Measurements from ENCODE around the gene RPL18.

The RPL18 gene

DNA sequence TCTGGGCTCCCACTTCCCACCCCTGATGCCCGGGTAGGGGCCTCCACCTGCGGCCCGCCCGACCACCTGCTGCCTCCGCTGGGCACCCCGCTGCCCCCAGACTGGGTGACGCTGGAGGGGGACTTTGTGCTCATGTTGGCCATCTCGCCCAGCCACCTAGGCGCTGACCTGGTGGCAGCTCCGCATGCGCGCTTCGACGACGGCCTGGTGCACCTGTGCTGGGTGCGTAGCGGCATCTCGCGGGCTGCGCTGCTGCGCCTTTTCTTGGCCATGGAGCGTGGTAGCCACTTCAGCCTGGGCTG lies 10.3 kb upstream of the RPL18 start:
- DNase-seq: no peak

DNA sequence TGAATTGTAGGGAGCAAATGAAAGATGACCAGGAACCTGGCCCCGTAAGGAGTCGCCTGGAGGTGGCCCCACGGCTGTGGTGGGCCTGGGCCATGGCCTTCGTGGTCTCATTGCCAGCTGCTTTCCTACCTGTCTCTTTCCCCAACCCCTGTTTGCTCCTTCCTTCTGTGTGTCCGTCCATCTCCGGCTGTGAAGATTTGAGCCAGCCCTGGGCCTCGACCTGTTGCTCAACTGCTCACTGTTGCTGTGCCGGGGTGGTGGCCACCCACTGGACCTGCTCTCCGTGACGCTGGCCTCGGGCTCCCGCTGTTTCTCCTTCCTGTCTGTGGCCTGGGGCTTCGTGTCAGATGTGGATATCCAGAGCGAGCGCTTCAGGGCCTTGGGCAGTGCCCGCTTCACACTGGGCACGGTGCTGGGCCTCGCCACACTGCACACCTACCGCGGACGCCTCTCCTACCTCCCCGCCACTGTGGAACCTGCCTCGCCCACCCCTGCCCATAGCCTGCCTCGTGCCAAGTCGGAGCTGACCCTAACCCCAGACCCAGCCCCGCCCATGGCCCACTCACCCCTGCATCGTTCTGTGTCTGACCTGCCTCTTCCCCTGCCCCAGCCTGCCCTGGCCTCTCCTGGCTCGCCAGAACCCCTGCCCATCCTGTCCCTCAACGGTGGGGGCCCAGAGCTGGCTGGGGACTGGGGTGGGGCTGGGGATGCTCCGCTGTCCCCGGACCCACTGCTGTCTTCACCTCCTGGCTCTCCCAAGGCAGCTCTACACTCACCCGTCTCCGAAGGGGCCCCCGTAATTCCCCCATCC lies 9.7 kb upstream of the RPL18 start:
- DNase-seq: no peak

DNA sequence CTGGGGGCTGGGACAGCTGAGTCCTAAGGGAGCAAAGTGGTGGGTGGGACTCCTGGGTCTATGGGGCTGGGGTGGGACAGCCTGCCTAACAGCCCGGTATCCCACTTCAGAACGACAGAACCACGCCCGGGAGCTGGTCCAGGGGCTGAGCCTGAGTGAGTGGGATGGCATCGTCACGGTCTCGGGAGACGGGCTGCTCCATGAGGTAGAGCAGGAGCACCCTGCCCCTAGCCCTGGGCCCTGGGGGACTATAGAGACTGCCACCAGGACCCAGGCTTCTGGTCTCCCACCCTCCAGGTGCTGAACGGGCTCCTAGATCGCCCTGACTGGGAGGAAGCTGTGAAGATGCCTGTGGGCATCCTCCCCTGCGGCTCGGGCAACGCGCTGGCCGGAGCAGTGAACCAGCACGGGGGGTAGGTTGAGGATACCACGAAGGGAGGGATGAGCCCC lies 8.9 kb upstream of the RPL18 start:
- DNase-seq: no peak

DNA sequence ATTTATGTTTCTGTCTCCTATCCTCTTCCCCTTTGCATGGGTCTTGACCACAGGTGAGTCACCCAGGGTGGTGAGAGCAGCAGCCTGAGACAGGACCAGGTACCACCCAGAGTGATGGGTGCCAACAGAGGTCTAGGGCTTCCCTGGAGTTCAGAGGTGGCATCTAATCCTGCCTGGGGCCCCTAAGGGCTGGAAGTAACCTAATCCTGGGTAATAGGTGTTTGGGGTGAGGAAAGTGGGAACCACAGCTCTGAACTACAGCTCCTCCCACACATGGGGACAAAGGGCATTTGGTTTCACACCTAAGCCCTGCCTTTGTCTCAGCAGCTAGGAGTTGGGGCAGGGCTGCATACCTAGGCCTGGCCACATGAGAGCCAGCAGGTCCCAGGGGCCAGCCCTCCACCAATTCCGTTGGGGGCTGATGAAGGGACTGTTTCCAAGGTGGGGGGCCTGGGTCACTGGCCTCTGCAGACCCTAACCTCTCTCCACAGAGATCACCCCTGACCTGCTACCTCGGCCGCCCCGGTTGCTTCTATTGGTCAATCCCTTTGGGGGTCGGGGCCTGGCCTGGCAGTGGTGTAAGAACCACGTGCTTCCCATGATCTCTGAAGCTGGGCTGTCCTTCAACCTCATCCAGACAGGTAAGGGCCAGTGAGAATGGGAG lies 8.4 kb upstream of the RPL18 start:
- DNase-seq: no peak

DNA sequence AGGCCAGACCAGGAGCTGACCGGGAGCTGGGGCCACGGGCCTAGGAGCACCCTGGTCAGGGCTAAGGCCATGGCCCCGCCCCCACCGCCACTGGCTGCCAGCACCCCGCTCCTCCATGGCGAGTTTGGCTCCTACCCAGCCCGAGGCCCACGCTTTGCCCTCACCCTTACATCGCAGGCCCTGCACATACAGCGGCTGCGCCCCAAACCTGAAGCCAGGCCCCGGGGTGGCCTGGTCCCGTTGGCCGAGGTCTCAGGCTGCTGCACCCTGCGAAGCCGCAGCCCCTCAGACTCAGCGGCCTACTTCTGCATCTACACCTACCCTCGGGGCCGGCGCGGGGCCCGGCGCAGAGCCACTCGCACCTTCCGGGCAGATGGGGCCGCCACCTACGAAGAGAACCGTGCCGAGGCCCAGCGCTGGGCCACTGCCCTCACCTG lies 6.9 kb upstream of the RPL18 start:
- no peak for DNase-seq

DNA sequence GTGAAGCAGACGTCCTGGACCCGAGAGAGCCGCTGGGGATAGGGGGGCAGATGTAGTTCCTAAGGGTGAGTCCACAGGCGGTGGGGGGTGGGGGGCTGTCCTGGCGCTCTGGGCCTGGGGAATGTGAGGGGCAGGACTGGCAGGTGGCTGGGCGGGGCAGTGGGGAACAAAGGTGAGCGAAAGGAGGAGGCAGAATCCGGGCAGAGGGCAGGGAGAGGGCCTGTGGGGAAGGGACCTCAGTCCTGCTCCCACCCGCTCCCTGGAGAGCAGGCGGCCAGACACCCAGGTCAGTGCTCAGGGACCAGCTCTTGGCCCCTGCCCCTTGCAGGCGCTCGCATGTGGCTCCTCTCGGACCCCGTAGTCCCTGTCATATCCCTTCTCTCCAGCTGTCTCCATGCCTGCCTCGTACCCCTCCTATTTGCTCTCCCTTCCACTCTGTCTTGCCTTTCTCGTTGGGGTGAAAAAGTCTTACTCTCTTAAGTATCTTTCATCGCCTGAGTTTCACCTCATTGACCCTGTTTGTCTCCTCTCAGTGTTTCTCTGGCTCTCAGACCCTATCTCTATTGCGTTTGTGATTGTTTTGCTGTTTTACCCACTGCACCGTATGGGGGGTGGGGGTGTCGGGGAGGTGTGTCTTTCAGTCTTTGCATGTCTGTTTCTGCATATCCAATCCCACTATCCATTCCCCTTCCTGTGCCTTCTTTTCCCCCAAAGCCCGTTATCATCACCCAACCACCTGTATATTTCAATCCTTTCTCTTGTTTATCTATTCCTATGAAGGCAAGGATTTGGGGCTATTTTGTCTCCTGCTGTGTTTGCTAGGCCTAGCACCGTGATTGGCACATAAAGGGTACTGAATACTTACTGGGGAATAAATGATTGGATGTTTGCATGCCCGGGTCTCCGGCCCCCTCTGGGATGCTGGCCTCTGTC lies 6.1 kb upstream of the RPL18 start:
- DNase-seq: no peak

DNA sequence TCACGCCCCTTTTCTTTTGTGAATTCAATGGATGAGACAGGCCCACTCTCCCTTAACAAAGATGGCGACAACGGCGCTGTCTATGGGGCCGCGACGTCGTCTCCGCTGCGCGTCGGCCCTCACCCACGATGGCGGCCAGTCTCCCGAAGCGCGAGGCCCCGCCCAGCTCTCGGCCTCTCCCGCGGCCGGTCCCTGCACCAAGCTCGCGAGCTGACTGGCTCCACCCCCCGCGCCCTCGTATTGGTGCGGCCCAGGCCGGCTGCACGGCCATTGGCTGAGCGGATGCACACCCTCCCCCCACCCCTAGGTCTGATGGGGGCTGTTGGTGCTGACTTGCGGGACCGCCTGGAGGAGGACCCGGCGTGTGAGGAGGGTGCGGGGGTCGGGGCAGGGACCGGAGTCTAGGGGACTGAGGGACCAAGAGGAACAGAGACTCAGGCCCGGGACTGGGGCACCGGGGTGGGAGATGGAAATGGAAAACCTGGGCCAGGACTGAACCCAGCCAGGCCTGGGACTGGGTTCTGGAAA lies 5.2 kb upstream of the RPL18 start:
- DNase-seq: peak; percentile 95 to 96

DNA sequence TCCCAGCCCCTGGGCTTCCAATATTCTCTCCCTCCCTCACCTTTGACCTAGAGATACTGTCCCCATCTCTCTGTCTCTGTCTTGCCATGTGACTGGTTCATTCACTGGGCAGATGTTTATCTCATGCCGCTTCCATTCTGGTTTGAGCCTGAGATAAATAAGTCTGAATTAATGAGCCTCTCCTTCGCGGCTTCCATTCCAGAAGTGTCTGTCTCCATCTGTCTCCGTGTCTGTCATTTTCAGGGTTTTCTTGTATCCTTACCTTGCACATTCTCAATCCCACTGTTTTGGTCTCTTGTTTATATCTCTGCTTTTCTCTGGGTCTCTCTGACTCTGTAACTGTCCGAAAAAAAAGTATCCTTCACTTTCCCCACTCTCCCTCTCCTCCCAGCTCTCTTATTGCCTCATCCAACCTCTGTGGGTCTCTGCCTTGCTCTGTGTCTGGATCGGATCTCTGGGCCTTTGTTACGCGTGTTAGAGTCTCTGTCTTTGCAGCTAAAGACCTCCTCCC lies 4.6 kb upstream of the RPL18 start:
- DNase-seq: no peak

DNA sequence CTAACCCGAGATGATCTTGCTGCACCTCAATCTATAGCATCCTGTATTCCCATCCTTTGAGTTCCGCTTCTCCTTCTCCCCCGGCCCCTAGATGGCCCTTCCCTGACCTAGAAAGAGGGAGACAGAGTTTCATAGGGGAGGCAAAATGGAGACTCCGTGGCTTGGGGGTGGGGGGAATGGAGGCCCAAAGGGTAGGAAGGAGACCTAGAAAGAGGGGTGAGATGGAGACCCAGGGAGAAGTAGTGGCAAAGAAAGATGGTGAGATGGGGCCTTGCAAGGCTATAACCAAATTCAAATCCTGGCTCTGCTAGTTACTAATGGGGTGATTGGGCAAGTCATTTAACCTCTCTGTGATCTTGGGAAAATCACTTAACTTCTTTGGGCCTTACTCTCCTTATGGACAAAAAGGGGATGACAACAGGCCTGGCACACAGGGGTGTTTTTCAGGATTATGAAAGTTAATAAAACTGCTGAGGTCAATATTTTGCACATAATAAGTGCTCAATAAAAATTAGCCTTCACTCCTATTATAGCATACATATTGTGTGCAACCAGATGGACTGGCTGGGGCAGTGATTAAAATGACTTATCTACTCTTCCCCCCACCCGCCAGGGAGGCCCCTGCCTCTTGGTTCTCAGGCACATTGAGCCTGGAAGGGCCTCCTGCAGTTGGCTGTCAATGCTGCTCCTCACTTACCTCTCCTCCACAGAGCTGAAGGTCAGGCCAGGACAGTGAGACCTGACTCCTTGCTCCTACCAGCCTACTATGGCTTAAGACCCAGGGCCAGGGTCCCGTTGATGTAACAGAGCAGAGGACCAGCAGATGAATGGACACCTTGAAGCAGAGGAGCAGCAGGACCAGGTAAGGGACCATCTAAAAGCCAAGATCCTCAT lies 961 bp upstream of the RPL18 start:
- no peak for DNase-seq

DNA sequence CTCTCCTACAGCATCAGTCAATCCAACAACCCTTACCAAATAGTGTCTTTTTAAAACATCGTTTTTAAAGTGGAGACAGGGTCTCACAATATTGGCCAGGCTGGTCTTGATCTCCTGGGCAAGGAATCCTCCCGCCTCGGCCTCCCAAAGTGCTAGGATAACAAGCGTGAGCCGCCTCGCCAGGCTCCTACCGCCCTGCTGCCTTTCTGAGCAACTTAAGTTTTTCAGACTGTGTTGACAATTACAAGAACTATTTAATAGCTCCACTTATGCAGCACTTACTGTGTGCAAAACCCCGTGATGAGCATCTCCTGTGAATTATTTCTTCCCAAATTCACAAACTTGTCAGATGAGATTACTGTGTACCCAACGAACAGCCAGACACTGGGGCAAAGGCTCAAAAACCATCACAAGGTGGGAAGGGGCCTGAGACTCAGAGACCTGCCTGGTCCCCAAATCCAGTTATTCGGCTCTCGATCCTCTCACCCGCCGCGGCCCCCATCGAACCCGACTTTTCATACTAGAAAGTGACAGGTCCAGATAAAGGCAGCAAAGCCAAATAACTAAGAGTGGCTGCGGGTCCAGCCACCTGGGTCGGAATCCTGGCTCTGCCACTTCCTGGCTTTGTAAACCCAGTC lies 581 bp downstream of the RPL18 start:
- DNase-seq: no peak

DNA sequence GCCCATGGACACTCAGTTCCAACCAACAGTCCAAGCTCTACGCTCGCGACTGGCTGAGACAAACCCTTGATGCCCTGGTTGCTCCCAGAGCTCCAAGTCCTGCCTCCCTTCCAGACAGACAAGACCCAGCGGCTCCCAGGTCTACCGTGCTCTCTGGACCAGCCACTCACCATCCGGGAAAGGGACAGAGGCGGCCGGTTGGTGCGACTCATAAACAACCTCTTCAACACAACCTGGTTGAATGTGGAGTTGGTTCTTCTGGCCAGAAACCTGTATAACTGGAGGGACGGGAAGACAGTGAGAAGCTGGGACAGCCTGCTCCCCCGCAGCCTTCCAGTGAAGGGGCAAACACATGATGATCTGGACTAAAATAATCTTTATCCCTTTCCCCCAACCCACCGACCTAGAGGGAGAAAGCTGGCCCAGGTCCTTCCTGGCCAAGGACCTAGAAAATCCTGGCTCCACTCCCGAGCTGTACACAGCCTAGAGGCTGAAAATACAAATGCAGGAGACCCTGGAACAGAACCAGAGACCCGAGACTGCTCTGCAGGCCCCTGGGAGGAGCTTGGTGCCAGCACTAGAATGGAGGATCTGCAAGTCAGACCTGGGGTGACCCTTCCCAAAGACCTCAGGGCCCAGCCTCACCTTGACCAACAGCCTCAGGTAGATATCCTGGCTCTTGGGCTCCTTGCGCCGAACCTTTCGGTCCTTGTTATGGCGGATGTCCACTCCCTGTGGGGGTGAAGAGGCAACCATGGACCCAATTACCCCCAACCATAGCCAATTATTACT lies 1.6 kb downstream of the RPL18 start:
- no peak for DNase-seq

DNA sequence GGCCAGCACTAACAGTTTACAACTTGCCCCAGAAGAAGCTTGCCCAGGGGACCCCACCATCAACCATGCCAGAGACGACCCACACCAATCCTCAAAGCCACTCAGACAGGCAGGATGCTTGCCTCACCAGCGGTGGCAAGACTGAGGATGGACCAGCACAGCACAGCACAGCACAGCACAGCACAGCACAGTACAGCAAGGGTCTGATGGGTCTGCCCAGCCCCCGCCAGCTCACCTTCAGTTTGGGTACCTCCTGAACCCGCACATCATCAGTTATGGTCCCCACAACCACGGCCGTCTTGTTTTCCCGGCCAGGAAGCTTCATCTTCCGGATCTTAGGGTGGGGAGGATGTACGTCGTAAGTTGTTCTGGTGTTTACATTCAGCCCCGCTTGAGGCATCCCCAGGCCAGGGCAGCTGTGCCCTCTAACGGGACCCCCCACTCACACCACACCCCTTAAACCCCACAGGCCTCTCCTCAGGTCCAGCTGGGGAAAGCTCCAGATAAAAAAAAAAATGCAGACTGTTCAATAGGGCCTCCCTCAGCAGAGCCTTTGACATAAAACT lies 2.4 kb downstream of the RPL18 start:
- DNase-seq: no peak

DNA sequence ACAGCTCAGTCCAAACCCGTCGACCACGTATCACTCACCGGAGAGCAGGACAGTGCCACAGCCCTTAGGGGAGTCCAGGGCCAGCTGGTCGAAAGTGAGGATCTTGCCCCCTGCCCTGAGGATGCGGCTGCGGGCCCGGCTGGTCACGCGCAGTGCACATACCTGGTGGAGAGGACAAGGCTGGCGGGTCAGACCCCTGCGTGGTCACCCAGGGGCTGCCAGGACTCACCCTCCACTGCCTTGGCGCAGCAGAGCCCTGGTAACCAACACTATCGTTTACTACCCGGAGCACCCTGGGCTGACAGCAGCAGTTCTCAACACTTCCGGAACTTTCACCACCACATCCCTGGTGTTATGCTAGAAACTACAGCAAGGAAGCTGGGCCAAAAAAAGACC lies 2.9 kb downstream of the RPL18 start:
- no peak for DNase-seq

DNA sequence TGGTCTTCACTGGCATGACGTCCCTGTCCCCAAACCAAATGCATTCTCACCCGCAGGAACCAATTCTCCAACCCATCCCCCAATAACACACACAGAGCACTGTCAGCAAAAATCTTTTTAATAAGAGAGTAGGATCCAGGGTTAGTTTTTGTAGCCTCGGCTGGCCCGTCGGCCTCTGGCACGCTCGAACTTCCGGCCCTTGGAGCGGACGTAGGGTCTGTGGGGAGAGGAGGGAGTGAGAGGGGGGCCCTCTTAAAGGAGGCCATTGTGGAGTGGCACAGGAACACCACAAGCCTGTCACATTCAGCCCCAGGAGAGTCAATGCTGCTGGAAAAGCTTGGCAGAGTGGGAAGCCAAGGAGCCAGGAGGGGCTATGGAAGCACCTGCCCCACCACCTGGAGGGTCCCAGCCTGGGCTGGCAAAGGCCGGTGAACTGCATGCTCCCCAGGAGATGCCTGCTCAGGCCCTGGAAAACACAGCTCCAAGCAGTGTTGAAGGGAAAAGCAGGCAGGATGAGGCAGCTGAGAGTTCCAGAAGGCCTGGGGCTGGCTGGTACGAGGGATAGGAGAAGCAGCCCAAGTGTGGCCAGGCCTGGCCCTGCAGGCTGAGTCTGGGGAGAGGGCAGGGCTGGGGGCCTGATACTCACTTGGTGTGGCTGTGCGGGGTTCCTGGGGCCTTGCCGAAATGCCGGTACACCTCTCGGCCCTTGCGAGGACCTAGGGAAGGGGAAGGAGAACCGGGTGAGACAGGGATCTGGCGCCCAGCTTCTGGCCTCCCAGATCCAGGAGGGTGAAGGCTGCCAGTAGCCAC lies 3.5 kb downstream of the RPL18 start:
- no peak for DNase-seq

DNA sequence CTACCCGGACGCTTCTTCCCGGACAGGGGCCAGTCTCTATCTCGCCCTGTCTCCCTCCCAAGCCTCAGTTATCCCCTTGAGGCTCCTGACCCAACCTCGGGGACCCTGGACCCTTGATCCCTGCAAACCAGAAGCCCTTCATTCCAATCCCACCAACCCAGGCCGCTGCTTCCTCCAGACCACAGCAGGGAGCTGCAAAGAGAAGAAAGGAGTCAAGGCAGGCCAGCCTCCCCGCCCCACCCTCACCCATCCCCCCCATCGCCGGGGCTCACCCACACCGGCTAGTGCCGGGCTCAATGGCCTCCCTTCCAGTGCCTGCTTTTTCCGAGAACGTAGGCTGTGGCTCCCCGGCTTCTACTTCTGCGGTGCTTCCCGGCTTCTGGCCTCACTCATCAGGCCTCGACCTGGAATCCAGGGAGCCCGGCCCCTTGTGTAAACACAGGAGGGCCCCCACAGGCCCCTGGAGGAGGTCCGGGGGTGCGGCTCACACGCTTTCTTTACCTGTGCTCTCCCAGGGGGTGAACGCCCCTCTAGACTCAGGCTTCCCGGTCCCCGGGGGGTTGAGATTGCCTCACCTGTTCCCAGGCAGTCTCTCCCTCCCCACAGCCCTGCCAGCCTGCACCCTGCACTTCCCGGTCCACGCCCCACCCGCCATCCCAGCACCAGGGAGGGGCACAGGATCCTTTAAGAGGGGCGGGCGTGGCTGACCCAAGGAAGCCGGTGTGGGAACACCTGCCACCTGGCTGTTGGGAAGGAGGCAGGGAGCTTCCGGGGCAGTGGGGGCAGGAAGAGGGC lies 4.3 kb downstream of the RPL18 start, which contains the start of gene FAM83E:
TSS of gene FAM83E (minus strand) at position 641 of the 795 bp plus-strand sequence. CDS start 1,704 bp downstream, outside the sequence.
- DNase-seq: no peak

DNA sequence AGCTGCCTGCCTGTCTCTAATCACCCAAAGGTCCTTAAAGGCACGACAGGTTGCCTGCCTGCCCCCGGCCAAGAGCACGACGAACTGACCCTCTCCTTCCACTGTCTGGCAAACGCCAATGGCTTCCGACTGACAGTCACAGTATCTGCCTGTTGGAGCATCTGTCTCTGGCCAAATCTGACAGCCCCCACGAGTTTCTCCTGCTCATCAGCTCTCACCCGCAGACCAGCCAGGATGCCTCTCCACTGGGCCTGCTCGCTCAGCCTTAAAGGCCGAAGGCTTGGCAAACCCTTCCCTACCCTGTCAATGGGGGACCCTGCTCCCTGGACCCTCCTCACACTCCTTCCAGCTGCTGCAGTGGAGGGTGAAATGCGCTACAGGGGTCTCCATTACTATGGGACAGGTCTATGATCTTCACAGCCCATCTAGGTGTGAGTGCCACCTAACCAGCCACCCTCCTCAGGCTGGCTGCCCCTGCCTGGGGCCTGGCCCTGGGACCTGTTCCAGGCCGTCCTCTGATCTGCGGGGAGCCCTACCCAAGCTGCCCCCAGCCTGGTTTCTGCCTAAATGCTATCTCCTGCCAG lies 5.0 kb downstream of the RPL18 start:
- DNase-seq: no peak

DNA sequence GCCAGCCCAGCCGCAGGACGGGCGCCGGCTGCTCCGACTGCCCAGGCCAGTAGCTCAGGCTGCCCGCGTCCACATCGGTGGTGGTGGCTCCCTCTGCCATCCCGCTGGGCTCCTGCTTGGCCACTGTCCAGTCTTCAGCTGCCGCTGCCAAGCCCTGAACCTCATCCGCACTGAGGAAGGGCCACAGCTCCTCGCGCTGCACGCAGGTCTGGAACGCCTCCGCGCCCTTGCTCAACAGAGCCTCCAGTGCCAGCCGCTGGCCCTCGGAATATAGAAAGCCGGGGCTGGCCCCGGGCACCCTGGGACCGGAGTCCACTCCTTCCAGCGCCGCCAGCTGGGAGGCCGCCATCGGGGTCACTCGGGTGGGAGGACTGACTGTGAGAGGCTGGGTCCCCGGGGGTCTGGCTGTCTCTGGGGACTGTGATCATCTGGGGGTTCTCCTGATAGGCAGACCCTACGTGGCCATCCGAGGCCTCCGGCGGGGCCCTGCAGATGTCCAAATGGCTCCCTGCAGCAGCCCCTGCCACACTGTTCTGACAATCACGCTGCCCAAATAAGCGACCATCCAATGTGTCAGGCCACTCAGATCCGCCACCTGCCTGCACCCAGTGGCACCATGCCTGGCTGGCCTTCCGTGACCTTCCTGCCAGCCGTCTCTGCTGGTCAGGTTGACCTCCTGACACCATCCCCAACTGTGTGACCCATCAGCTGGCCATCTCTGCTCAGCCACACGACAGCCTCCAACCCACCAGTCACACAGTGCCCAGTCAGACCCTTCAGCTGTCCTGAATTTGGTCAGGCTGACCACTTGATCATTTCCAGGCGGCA lies 5.7 kb downstream of the RPL18 start:
- DNase-seq: no peak
